Measurements from ENCODE around the gene CASTOR1. TPM values are rescaled to one million over a fixed set of nuclear protein-coding genes. Genes with fewer than 3 reads are reported as not detected.

The CASTOR1 gene
- total RNA-seq, 1 donor, result 5.8 TPM

- peaks cover 66% of the 10 kb centered on the region for H3K4me1 ChIP-seq (ENCODE audit: insufficient read depth, low read length)
- no peak overlapping the region for H2AFZ ChIP-seq (ENCODE audit: low read length)
- H4K20me1 ChIP-seq (ENCODE audit: insufficient read depth, low read length), result peaks cover 87% of the 10 kb centered on the region
- no peak for TF ChIP-seq CTCF (IDR thresholded peaks at IDR 0.05; ENCODE audit: extremely low read depth, low read depth, low read length)
- peak overlapping the region; percentile 72 for H3K27ac ChIP-seq (ENCODE audit: low read depth, low read length)
- H3K36me3 ChIP-seq (ENCODE audit: insufficient read depth, low read length), result no peaks in the 10 kb centered on the region
- no peaks in the 10 kb centered on the region for H3K27me3 ChIP-seq (ENCODE audit: insufficient read depth, low read length)
- H3K4me2 ChIP-seq (ENCODE audit: insufficient read depth, low read length), result peak overlapping the region; percentile 69
- peak; percentile 74 for DNase-seq (ENCODE audit: insufficient read length, low spot score, missing footprints)
- H3K4me3 ChIP-seq (ENCODE audit: insufficient read depth, low read length), result no peak overlapping the region
- peaks cover 86% of the 10 kb centered on the region for H3K79me2 ChIP-seq (ENCODE audit: insufficient read depth, low read length)
- no peaks in the 10 kb centered on the region for H3K9me3 ChIP-seq (ENCODE audit: low read depth, low read length)
Observed at GRCh38 chr22:30309951-30310741, 20.8 kb upstream of the CASTOR1 start.

GRCh38 chr22:30308518-30309230 is 19.4 kb upstream of the CASTOR1 start:
- Histone ChIP-seq H3K27me3 (ENCODE audit: insufficient read depth, low read length) (no peaks in the 10 kb centered on the region), H3K27ac (ENCODE audit: low read depth, low read length) (no peak overlapping the region), H3K36me3 (ENCODE audit: insufficient read depth, low read length) (peaks cover 7% of the 10 kb centered on the region), H3K4me1 (ENCODE audit: insufficient read depth, low read length) (peaks cover 68% of the 10 kb centered on the region), H3K4me2 (ENCODE audit: insufficient read depth, low read length) (no peak overlapping the region), H4K20me1 (ENCODE audit: insufficient read depth, low read length) (peaks cover 91% of the 10 kb centered on the region), H3K4me3 (ENCODE audit: insufficient read depth, low read length) (no peak overlapping the region), H3K79me2 (ENCODE audit: insufficient read depth, low read length) (peaks cover 86% of the 10 kb centered on the region), H2AFZ (ENCODE audit: low read length) (no peak overlapping the region), H3K9me3 (ENCODE audit: low read depth, low read length) (no peaks in the 10 kb centered on the region)
- TF ChIP-seq CTCF (IDR thresholded peaks at IDR 0.05; ENCODE audit: extremely low read depth, low read depth, low read length), result no peak
- peak; percentile 70 for DNase-seq (ENCODE audit: insufficient read length, low spot score, missing footprints)

GRCh38 chr22:30308093-30308492 is 18.8 kb upstream of the CASTOR1 start:
- TF ChIP-seq CTCF (IDR thresholded peaks at IDR 0.05; ENCODE audit: extremely low read depth, low read depth, low read length), result no peak
- H2AFZ ChIP-seq (ENCODE audit: low read length), result no peak overlapping the region
- no peaks in the 10 kb centered on the region for H3K27me3 ChIP-seq (ENCODE audit: insufficient read depth, low read length)
- peaks cover 96% of the 10 kb centered on the region for H4K20me1 ChIP-seq (ENCODE audit: insufficient read depth, low read length)
- no peak for DNase-seq (ENCODE audit: insufficient read length, low spot score, missing footprints)
- H3K36me3 ChIP-seq (ENCODE audit: insufficient read depth, low read length), result peaks cover 13% of the 10 kb centered on the region
- H3K9me3 ChIP-seq (ENCODE audit: low read depth, low read length), result no peaks in the 10 kb centered on the region
- peaks cover 66% of the 10 kb centered on the region for H3K4me1 ChIP-seq (ENCODE audit: insufficient read depth, low read length)
- H3K79me2 ChIP-seq (ENCODE audit: insufficient read depth, low read length), result peaks cover 88% of the 10 kb centered on the region
- H3K4me2 ChIP-seq (ENCODE audit: insufficient read depth, low read length), result no peak overlapping the region
- H3K4me3 ChIP-seq (ENCODE audit: insufficient read depth, low read length), result no peak overlapping the region
- no peak overlapping the region for H3K27ac ChIP-seq (ENCODE audit: low read depth, low read length)

GRCh38 chr22:30307041-30307574 is 17.8 kb upstream of the CASTOR1 start:
- Histone ChIP-seq H3K79me2 (ENCODE audit: insufficient read depth, low read length) (peaks cover 91% of the 10 kb centered on the region), H3K9me3 (ENCODE audit: low read depth, low read length) (no peaks in the 10 kb centered on the region), H3K27ac (ENCODE audit: low read depth, low read length) (no peak overlapping the region), H3K4me1 (ENCODE audit: insufficient read depth, low read length) (peaks cover 62% of the 10 kb centered on the region), H3K4me2 (ENCODE audit: insufficient read depth, low read length) (no peak overlapping the region), H2AFZ (ENCODE audit: low read length) (no peak overlapping the region), H3K36me3 (ENCODE audit: insufficient read depth, low read length) (peaks cover 15% of the 10 kb centered on the region), H4K20me1 (ENCODE audit: insufficient read depth, low read length) (peaks cover 94% of the 10 kb centered on the region), H3K27me3 (ENCODE audit: insufficient read depth, low read length) (no peaks in the 10 kb centered on the region), H3K4me3 (ENCODE audit: insufficient read depth, low read length) (no peak overlapping the region)
- DNase-seq (ENCODE audit: insufficient read length, low spot score, missing footprints), result no peak
- no peak for TF ChIP-seq CTCF (IDR thresholded peaks at IDR 0.05; ENCODE audit: extremely low read depth, low read depth, low read length)
